Stimulated activated CD8-positive, alpha-beta memory T cell treated with anti-CD3 and anti-CD28 coated beads, Interleukin-7, amount 100 ng/mL, for 4 hours (primary cell): ENCODE measurements around the gene CROCC2.

ENCODE experiments used
- DNase-seq, 2 donors: peaks; one replicate each; pipeline ENCODE4 v3.0.0-alpha.2; 2020; ENCODE audit warnings: low read depth in 2 of 2

Gene CROCC2

DNA sequence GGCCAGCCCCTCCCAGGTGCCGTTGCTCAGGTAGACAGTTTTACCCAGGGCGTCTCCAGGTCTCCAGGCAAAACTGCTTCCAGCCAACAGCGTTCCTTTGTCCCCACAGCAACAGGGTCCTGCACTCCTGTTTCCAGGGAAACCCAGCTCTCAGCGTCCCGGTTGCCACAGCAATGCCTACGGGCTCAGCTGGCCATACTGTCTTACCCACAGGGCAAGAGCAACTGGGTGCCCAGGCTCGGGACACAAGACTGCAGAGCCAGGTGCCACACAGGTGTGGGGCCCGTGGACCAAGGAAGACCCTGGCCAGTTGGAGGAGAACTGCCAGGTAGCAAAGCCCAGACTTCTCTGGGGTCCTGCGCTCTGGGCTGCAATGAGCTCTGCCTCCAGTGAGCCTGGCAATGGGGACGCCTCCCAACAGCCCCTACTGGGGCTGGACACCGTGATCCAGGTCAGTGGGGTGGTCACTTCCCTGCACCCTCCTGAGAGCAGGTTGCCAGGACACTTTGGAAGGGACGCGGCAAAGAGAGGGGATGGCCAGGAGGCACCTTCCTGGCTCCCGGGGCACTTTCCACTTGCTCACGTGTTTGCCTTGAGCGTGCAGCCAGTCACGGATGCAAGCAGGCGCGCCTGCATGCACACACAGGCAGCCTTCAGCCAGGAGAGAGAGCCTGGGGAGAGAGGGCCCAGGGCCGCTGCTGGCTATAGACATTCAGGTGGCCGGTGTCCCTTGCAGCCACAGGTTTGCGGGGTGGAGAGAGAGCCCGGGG, at the start of gene CROCC2:
TSS of gene CROCC2 (plus strand) at position 196 of the 770 bp plus-strand sequence. CDS start at position 374, 178 bp downstream.
- DNase-seq = no peak

DNA sequence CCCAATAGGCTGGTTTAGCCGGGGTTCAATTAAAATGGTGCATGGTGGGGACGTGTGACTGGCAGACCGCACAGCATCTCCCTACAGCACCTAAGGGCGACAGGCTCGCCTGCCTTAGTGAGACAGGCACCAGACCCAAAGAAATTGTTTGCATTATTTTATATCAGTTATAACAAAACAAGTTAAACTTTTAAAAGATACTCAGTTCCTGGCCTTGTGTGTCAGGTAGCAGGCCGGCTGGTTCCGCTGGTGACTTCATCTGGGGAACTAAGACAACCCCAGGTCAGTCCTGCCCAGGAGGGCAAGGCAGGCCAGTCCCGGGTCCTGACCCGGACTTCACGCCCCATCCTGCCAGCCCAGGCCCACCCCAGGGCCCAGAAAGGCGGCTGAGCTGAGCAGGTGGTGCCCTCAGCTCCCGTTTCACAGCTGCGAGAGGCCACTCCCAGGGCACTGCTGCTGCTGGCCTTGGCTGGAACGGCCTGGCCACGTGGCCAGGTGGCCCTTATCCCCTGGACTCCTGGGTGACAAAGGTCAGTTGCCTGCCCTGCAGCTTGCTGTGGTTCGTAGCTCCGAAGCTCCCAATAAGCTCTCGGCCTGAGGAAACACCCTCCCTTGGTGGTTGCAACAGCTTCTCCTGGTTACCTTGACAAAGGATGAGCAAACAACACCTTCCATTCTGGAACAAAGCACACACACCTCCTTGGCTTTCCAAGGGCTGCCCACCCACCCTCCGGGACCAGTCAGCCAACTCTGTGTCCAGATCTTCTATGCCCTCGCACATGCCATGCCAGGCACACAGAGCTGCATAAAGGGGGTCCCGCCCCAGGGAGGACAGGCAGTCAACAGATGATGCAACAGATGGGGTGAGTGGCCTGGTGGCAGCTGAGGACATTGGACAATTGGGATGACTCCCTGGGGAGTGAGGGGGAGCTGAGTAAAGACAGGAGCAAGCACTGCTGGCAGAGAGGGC, 48.8 kb upstream of the CROCC2 start:
- DNase-seq = no peak

DNA sequence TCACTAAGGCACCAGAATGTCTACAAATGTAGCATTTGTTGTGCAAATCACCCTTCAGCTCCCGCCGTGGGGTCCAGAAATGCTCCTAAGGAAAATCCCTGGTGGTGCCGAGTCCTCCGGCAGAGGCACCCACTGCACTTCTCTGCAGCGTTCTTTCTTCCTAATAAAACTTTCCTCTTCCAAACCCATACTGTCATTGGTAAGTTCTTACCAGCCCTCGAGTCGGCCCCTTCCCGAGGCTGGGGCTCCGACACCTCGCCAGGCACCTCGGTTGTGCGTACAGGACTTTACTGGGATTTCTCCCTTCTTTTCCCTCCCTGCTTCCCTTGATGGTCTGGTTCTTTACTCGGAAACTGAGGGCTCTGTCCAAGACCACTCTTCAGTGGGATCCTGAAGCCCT, 47.8 kb upstream of the CROCC2 start:
- DNase-seq = no peak

DNA sequence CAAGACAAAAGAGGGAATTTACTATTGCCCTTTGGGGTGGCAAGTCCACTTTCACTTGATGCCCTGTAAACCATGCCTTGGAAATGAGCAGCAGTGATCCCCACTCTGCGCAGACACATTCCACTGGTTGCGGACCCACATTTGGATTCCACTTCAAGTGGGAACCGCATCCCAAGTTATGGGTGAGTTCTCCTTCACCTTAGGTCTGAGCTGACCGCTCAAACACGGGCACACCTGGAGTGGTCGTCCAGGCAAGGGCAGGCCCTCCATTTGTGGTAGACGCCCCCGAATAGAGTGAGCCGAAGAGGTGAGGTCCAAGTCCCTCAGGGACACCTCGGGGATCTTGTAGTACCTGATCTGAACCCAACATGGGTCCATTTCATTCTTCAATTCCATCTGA, 47.3 kb upstream of the CROCC2 start:
- no peak for DNase-seq

DNA sequence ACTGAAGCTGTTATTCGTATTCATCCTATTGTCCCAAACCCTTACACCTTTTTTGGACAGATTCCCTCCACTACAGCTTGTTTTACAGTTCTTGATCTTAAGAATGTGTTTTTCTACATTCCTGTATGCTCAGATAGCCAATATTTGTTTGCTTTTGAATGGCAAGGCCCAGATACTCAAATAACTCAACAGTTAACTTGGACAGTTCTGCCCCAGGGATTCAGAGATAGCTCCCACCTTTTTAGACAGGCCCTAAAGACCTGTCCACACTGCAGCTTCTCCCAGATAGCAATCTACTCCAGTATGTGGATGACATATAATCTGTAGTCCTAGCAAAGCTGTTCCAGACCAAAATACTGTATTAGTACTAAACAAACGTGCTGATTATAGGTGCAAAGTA, 44.6 kb upstream of the CROCC2 start:
- no peak for DNase-seq

DNA sequence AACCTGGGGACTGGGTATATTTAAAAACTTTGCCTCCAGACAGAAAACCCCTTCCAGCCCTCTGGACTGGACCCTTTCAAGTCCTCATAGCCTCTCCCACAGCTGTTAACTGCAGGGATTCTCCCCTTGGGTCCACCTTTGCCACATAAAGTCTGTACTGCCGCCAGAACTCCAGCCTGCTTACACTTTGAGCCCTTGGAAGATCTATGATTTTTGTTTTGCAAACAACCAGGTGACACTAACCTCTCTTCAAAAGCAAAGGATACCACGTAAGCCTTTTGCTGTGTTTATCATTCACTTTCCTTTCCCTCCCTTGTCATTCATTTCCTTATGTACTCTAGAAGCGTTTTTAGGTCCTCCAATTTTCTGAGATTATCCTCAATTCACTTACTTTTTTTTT, 41.7 kb upstream of the CROCC2 start:
- no peak for DNase-seq

DNA sequence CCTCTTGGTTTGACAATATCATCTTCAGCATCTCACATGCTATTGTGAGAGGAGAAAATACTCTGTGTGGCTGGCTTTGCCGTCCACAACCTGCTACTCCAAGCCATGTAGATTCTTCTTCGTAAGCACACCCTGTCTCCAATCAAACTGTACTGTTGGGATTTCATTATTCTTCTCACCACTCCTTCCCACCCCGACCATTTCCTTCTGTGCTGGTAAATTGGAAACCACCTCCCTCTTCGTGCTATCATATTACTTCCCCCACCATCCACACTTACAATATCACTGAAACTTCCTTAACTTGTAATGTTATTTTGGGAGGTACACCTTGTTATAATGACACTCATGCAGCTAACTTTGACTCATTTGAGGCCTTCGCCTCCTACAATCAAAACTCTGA, 40.7 kb upstream of the CROCC2 start:
- DNase-seq = no peak

DNA sequence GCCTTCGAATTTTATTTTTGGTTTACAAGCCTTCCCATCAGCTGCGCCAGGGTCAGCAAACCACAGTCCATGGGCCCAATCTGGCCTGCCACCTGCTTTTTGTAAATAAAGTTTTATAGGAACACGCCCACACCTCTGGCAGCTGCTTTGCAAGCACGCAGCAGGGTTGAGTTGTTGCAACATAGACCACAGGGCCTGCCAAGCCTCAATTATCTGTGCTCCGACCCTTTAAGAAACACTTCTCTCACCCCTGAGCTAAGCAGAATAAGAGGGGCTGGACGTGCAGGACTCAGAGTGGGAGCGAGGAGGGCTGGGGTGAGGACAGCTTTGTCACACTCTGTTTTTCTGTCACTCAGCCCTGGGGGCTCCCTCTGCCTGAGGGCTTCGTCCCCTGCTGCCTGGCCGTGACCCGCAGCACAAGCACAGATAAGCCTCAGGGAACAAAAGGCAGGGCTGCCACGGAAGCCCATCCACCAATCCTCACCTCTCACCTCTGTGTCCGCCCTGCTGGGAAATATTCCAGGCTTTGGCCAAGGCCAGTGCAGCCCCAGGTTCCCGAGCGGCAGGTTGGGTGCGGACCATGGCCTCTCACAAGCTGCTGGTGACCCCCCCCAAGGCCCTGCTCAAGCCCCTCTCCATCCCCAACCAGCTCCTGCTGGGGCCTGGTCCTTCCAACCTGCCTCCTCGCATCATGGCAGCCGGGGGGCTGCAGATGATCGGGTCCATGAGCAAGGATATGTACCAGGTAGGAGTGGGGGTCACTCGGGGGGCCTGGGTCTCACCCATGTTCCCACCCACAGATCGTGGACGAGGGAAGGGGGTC, 37.6 kb upstream of the CROCC2 start, which contains the start of gene AGXT:
TSS of gene AGXT (plus strand) at position 539 of the 823 bp plus-strand sequence. CDS start at position 581, 42 bp downstream.
- no peak for DNase-seq

DNA sequence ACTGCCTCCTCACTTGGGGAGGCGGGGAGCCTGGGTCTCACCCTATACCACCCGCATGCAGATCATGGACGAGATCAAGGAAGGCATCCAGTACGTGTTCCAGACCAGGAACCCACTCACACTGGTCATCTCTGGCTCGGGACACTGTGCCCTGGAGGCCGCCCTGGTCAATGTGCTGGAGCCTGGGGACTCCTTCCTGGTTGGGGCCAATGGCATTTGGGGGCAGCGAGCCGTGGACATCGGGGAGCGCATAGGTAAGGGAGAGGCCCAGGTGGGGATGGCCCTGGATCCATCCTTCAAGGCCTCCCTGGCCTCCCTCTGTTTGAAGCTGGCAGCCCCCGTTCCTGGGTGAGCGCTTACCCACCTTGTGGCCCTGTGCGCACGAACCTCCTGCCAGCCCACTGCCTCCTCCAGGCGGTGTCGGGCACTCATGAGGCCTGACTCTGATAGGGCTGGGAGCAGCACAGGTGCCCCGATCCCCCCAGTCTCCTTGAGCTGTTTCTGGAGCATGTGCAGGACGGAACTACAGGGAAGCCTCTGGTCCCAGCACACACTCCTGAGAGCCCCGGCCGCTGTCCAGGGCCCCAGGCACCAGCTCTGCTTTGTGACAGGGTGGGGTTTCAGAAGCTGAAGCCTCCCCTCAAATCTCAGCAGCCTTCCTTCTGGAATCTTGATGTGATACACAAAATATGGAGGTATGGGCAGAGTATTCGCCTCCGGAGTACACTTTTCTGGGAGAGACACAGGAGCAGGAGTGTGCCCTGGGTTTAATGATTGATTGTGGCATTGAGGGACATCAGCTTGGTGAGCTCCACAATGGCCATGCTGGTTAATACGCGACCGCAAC, 36.8 kb upstream of the CROCC2 start:
- DNase-seq = no peak

DNA sequence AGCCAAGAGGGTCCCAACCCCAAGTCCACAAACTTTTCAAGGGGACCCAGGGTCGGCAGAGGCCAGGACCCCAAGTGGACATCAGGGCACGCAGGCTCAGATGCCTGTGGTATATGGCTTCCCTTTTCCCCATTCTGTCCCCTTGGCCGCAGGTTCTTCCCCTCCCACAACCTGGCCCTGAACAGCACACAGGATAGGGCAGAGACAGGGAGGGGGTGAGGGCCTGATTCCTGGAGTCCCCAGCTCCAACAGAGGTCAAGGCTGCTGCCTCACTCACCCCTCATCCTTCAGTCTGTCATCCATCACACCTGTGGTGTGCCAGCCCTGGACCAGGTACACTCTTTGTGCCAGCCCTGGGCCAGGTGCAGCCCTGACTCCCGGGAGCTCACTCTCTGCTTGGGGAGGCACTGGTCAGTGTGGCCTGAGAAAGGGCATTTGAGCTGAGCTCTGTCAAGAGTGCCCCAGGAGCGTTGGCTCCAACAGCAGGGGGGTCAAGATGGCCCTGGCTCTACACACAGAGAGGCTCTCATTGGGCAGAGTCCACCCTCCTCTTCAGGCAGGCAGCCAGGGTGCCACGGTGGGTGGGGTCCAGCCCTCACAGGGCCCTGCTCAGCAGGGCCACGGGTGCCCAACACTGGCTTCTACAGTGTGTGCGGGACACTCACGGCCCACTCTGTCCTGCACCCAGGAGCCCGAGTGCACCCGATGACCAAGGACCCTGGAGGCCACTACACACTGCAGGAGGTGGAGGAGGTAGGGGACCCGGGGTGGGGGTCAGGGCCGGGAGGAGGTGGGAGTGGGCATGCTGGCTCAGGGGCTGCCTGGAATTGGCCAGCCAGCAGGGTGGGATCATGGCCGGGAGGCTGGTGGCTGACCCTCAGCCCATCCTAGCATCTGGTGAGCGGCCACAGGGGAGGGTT, 35.9 kb upstream of the CROCC2 start:
- DNase-seq = no peak

DNA sequence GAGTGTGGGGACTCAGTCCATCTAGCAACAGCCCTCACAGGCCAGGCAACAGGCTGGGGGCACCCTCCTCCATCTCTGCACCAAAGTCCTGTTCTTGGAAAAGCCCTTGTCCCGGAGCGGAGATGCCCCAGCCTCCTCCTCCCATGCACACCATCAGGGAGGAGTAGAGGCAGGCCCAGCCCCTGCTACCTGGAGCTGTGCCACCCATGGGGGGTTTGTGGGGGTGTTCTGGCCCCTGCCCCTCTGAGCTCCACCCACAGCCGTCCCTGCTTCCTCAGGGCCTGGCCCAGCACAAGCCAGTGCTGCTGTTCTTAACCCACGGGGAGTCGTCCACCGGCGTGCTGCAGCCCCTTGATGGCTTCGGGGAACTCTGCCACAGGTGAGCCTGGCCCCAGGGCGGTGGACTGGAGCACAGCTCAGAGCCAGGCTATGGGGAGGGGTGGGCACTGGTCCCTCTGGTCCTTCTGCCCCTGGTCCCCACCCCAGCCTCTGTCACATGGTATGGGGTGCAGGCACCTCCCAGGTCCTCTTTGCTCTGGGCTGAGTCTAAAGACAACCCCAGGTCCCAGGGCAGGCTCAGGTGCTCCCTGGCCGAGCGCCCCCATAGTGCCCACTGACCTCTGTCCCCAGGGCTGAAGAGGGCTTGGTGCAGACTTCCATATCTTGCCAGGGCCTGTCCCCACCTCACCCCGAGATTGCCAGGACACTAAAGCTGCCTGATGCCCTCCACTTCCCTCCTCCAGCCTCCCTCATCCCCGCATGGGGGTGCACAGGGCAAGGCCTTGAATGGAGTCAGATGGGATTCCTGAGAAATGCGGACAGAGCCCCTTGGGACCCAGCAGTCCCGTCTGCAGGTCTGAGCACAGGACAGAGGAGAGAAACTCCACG, 34.8 kb upstream of the CROCC2 start:
- DNase-seq = no peak

DNA sequence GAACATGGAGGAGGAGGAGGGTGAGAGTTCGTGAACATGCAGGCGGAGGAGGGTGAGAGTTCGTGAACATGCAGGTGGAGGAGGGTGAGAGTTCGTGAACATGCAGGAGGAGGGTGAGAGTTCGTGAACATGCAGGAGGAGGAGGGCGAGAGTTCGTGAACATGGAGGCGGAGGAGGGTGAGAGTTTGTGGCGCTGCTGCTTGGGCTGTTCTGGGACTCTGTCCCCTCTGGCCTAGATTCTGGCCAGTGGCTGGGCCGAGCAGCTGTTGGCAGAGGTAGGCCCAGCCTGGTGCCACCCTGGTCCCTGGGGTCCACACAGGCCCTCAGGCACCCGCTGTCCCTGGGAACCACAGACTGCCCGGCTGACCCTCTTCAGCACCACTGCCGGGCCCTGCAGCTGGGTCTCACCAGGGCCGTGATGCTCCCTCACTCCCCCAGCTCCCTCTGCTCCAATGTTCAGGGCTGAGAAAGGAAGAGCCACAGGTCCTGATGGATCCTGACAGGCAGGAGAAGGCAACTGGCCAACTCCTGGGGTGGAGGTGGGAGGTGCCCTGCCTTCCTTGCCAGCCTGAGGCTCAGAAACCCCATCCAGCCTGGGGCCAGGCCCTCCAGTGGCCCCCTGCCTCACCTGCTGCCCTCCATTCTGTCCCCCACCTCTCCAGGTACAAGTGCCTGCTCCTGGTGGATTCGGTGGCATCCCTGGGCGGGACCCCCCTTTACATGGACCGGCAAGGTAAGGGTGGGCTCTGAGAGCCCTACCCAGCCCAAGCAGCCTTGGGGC, 33.6 kb upstream of the CROCC2 start:
- no peak for DNase-seq

DNA sequence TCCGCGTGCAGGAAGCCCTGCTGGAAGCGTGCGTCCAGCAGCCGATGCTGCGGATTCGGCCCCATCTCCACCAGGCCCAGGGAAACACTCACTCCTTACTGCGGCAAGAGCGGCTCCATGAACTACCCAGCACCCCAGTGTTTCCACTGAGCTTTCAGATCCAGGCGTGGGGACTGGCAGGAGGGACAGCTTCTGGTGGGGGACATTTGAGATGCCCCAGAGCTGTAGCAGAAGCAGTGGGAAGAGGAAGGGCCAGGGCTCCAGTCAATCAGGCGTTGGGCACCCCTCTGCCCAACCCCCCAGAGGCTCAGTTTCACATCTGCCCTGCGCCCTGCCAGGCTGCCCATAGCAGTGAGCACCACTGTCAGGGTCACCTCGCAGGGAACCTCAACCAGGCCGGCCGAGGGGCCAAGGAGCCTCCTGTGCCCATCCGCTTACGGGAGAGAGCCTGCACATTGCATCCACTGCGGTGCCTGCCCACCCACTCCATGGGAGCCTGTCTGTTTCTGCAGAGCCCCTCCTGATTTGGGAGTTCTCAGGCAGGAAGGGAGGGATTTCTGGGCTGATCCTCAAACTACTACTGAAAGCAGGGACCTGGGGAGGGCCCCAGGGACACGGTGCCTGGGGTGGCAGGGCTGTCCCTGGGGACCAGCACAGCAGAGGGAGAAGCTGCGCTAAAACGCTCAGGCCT, 32.9 kb upstream of the CROCC2 start:
- DNase-seq = no peak

DNA sequence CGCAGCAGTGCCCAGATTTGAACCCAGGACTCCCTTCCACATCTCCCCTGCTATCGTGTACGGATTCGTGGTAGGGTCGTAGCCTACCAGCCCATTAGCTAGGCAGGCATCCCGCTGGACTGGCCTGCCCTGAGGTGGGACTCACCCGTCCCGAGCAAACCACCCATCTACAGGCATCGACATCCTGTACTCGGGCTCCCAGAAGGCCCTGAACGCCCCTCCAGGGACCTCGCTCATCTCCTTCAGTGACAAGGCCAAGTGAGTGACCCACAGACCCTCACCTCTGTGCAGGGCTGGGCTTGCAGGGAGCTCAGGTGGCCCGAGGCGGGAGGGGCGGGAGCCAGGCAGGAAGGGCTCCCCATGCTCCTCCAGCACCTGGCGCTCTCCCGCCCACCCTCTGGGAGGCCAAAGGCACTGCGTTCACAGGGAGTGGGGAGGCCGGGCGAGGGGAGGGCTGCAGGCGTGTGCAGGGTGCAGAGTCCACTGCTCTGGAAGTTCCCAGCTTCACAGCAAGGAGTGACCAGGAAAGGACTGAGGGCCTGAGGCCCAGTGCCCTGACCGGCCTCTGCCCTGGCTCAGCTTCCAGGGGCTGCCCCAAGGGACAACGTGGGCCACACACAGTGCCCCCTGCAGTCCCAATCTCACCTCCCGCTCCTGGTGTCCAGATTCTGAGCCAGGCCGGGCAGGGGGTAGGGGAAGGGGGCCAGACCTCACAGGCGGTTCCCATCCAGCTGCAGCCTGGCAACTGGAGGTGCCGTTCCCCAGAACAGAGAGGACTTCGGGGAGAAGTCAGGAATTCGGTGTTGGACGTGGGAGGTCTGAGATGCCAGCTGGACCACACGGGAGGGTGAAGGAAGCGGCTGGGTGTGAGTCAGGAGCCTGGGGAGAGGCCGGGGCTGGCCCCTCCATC, 32.1 kb upstream of the CROCC2 start:
- no peak for DNase-seq

DNA sequence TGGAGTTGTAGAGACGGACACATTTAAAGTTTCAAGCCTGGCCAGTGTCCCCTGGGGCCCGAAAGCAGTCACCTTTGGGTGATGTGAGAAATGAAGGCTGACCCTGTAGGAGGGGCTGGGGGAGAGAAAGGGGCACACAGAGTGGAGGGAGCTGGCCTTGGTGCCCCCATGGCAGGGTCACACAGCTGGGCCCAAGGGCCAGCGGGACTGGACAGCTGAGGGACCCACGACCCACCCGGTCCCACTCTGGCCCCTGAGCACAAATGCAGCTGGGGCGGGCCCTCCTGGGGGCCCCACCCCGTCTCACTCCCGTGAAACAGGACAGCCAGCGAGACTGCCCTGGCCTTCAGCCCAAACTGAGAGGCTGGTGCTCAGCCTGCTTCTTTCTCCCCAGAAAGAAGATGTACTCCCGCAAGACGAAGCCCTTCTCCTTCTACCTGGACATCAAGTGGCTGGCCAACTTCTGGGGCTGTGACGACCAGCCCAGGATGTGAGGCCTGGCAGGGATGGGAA, 31.4 kb upstream of the CROCC2 start:
- no peak for DNase-seq
